GM13977 (cell line): ENCODE data around the gene CACNA1D.

Experiments
- DNase-seq: peaks from one replicate; pipeline ENCODE4 v3.0.0; 2012; ENCODE audit warnings: low spot score
- CTCF ChIP-seq: IDR thresholded peaks from 2 replicates; pipeline ENCODE4 v1.5.1; 2012; ENCODE audit warnings: mild to moderate bottlenecking, control low read depth; ENCODE audit not compliant: insufficient read depth; ENCODE audit errors: extremely low read depth, missing control alignments
- in situ Hi-C: fragments of 300-500 bp; cut with MboI; formaldehyde crosslinking; loops from one replicate; pipeline ENCODE4 v1.12.0; 2022; ENCODE audit warnings: low sequenced_read_pairs, low pct_unique_long_range_greater_than_20kb, mixed read lengths, inconsistent platforms; ENCODE audit not compliant: unreplicated experiment

Gene CACNA1D

GRCh38 chr3:53595660-53596059 lies 101.2 kb downstream of the CACNA1D start:
- in situ Hi-C loops: no loop called here
- no peak for DNase-seq
- TF ChIP-seq CTCF: no peak

- DNase-seq: no peak
- no peak for TF ChIP-seq CTCF
- in situ Hi-C loops: no loop called here
These were observed 102.9 kb downstream of the CACNA1D start for GRCh38 chr3:53597136-53597915.

- TF ChIP-seq CTCF: no peak
- in situ Hi-C loops: no loop called here
These were observed 105.4 kb downstream of the CACNA1D start for GRCh38 chr3:53599771-53600170.

GRCh38 chr3:53602866-53603265 lies 108.5 kb downstream of the CACNA1D start:
- in situ Hi-C loops: no loop called here
- no peak for TF ChIP-seq CTCF
- no peak for DNase-seq

More at GRCh38 chr3:53599771-53600170, 105.4 kb downstream of the CACNA1D start:
- no peak for DNase-seq

- in situ Hi-C loops: no loop called here
- TF ChIP-seq CTCF: no peak
- no peak for DNase-seq
These were observed 109.8 kb downstream of the CACNA1D start for GRCh38 chr3:53604232-53604631.

GRCh38 chr3:53606793-53607192 lies 112.4 kb downstream of the CACNA1D start:
- no peak for TF ChIP-seq CTCF
- in situ Hi-C loops: no loop called here
- no peak for DNase-seq
